HepG2 (cell line): ENCODE measurements around the gene PRXL2B. TPM values are rescaled to one million over a fixed set of nuclear protein-coding genes. Genes with fewer than 3 reads are reported as not detected.

Source experiments
- E2F5 ChIP-seq: sonication (generic); formaldehyde crosslinking; conservative IDR thresholded peaks from 2 replicates; pipeline ENCODE4 v1.4.0; 2020; ENCODE audit warnings: missing genetic modification reagents
- HBP1 ChIP-seq: IDR thresholded peaks from 2 replicates; pipeline ENCODE4 v1.6.1; 2016; ENCODE audit warnings: low read depth, control low read depth
- HDAC2 ChIP-seq: sonication (generic); formaldehyde crosslinking; IDR thresholded peaks from 2 replicates; pipeline ENCODE4 v1.4.0; 2020; ENCODE audit warnings: missing genetic modification reagents
- HNF1A ChIP-seq, 2 experiments: sonication (generic) in 1 of 2; formaldehyde crosslinking in 1 of 2; IDR thresholded peaks; 2 replicates each; pipeline versions ENCODE4 v1.4.0 to v1.6.1; 2016 to 2020; ENCODE audit warnings: borderline replicate concordance in 1 of 2, low read depth in 1 of 2, mild to moderate bottlenecking in 1 of 2, missing genetic modification reagents in 1 of 2
- NONO ChIP-seq, 2 experiments: fragments of 450-650 bp in 1 of 2; sonication (generic) in 1 of 2; formaldehyde crosslinking in 1 of 2; IDR thresholded peaks in 1 of 2; conservative IDR thresholded peaks in 1 of 2; 2 replicates each; pipeline versions ENCODE4 v1.6.1 to v1.8.0; 2017 to 2022; ENCODE audit warnings: mild to moderate bottlenecking in 1 of 2, missing genetic modification reagents in 1 of 2, moderate library complexity in 1 of 2
- ZGPAT ChIP-seq: IDR thresholded peaks from 2 replicates; pipeline ENCODE4 v1.6.1; 2016; ENCODE audit warnings: mild to moderate bottlenecking
- polyA plus RNA-seq, 8 experiments: library from polyadenylated mRNA; depleted of rRNA in 3 of 8; stranded (reverse) in 7 of 8; unstranded in 1 of 8; fragments of >200 nt; fragmentation: Illumina TruSeq in 4 of 8; extraction: Trizol in 4 of 8; gene quantifications; 2 replicates each; pipeline versions ENCODE4 v1.2.1 to v1.2.3, GENCODE V29; 2011 to 2016; ENCODE audit warnings: low read depth in 4 of 8, missing spikeins in 1 of 8, mixed read lengths in 1 of 8; ENCODE audit not compliant: insufficient read depth in 1 of 8
- total RNA-seq, 5 experiments: library from RNA; depleted of rRNA; stranded (reverse); fragments of >200 nt; fragmentation: Illumina TruSeq; extraction: Trizol; gene quantifications; 2 replicates each; pipeline ENCODE4 v1.2.3, GENCODE V29; 2016; ENCODE audit warnings: low read depth in 1 of 5

The PRXL2B gene
- total and polyA plus RNA-seq, 2 of the 13 experiments (the other 11 are each of a cell fraction or from before 2014, with no cell fraction given): 16.8 to 22.1 TPM

GRCh38 chr1:2585318-2586092 lies 1.1 kb upstream of the PRXL2B start (continued):
- TF ChIP-seq HNF1A (IDR thresholded peaks at IDR 0.05; ENCODE audit: low read depth) (no peak), HNF1A (CRISPR knock-in tag; IDR thresholded peaks at IDR 0.05; ENCODE audit: borderline replicate concordance) (no peak), HDAC2 (0 out of 2 replicates have a peak, but pooled peaks have one; percentile 26), HBP1 (CRISPR knock-in tag) (no peak), ZGPAT (CRISPR knock-in tag) (0 out of 2 replicates have a peak, but pooled peaks have one; percentile 28), E2F5 (CRISPR knock-in tag) (no peak), NONO (IDR thresholded peaks at IDR 0.05) (no peak), NONO (CRISPR knock-in tag; conservative IDR thresholded peaks at IDR 0.05) (0 out of 2 replicates have a peak, but pooled peaks have one; percentile 38)
